Chondrocyte (in vitro differentiated cells): ENCODE measurements around the gene SMARCC1. TPM values are rescaled to one million over a fixed set of nuclear protein-coding genes. Genes with fewer than 3 reads are reported as not detected.
A peak's percentile ranks its signal among the peaks of the same experiment; 100 is the strongest.
"Not testable (repeated sequence)": the region's sequence is repeated elsewhere in the genome, so short reads cannot be mapped to it uniquely, and the experiment has no call there.

ENCODE experiments used
- DNase-seq: peaks from one replicate; pipeline ENCODE4 v3.0.0; 2021; ENCODE audit warnings: mixed read lengths, low spot score
- H3K27ac Mint-ChIP-seq: one replicate; pipeline ENCODE4 v1.8.0; 2021; ENCODE audit warnings: mild to moderate bottlenecking, moderate library complexity, mixed read lengths; ENCODE audit not compliant: unreplicated experiment
- H3K27me3 Mint-ChIP-seq: 2 replicates; pipeline ENCODE4 v1.8.0; 2021; ENCODE audit warnings: low read depth, mixed read lengths
- H3K36me3 Mint-ChIP-seq: 2 replicates; pipeline ENCODE4 v1.8.0; 2021; ENCODE audit warnings: low read depth, mixed read lengths
- H3K4me1 Mint-ChIP-seq: 2 replicates; pipeline ENCODE4 v1.8.0; 2021; ENCODE audit warnings: low read depth, mild to moderate bottlenecking, mixed read lengths
- H3K4me3 Mint-ChIP-seq: one replicate; pipeline ENCODE4 v1.8.0; 2021; ENCODE audit warnings: mild to moderate bottlenecking, moderate library complexity, mixed read lengths; ENCODE audit not compliant: unreplicated experiment
- H3K9me3 Mint-ChIP-seq: 2 replicates; pipeline ENCODE4 v1.8.0; 2021; ENCODE audit warnings: low read depth, mixed read lengths
- long read RNA-seq: library from polyadenylated mRNA; stranded (forward); transcript quantifications from one replicate; pipeline ENCODE4 v2.0.0, GENCODE V29; 2021
- total RNA-seq: library from RNA; stranded (reverse); gene quantifications from 3 replicates; pipeline ENCODE4 v1.2.1, GENCODE V29; 2021
- TF ChIP-seq, protein P1 (sequence below): fragments of 200-600 bp; sonication (generic); IDR thresholded peaks from 2 replicates; pipeline ENCODE4 v1.5.0; 2021; ENCODE audit warnings: antibody characterized with exemption, mild to moderate bottlenecking, moderate library complexity

The SMARCC1 gene
- 81.5 to 86.3 TPM (median 83.5 TPM) in 3 replicates for total RNA-seq
- long read RNA-seq, full-length matches to known transcripts, result 33 of 53 reads
- long read RNA-seq, partial matches to known transcripts, result 8 of 53 reads
- long read RNA-seq, other reads (novel, unspliced or antisense), result 12 of 53 reads

DNA sequence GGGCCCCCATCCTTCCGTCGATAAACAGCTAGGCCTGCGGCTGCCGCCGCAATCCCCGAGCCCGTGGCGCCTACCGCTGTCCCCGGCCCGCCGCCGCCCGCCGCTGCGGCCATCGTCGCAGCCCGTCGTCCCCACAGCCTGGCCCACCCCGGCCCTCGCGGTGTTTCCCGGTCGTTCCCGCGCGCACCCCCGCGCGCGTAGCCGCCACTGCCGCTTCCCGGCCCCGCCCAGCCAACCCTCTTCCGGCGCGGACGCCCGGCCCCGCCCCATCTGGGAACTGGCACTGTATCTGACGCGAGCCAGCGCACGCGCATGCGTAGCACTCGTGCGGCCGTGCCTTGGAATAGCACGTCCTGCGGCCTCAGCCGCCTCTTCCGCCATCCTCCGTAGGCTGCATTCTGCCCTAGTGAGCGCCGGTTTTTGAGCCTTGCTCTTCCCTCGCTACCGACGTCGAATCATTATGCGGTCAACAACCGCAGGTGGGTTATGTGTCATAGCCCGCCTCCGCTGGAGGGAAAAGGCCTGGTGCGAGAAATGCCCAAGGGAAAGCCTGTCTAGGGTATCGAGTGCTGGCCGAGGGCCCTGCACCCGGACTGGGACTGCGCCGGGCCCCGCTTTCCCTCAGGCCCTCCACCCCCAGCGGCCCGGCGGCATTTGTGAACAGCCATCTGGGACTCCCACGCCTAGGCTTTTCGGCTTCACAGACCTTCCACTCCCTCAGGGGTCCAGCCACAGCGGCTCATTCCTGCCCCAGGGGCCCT, at the start of gene SMARCC1:
SMARCC1 (minus strand) TSS at position 209 of the 761 bp plus-strand sequence; CDS start at position 113, 96 bp downstream.
- H3K27me3 Mint-ChIP-seq, result no peaks in the 10 kb centered on the region
- no peaks in the 10 kb centered on the region for H3K36me3 Mint-ChIP-seq
- TF ChIP-seq, protein P1, sequence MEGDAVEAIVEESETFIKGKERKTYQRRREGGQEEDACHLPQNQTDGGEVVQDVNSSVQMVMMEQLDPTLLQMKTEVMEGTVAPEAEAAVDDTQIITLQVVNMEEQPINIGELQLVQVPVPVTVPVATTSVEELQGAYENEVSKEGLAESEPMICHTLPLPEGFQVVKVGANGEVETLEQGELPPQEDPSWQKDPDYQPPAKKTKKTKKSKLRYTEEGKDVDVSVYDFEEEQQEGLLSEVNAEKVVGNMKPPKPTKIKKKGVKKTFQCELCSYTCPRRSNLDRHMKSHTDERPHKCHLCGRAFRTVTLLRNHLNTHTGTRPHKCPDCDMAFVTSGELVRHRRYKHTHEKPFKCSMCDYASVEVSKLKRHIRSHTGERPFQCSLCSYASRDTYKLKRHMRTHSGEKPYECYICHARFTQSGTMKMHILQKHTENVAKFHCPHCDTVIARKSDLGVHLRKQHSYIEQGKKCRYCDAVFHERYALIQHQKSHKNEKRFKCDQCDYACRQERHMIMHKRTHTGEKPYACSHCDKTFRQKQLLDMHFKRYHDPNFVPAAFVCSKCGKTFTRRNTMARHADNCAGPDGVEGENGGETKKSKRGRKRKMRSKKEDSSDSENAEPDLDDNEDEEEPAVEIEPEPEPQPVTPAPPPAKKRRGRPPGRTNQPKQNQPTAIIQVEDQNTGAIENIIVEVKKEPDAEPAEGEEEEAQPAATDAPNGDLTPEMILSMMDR, result peak; percentile 30
- H3K4me3 Mint-ChIP-seq, result peak within 1 kb of the TSS; percentile 94
- peak; percentile 98 for DNase-seq
- peak within 1 kb of the TSS; percentile 98 for H3K27ac Mint-ChIP-seq
- H3K9me3 Mint-ChIP-seq, result no peaks in the 10 kb centered on the region
- H3K4me1 Mint-ChIP-seq, result peaks cover 25% of the 10 kb centered on the region

DNA sequence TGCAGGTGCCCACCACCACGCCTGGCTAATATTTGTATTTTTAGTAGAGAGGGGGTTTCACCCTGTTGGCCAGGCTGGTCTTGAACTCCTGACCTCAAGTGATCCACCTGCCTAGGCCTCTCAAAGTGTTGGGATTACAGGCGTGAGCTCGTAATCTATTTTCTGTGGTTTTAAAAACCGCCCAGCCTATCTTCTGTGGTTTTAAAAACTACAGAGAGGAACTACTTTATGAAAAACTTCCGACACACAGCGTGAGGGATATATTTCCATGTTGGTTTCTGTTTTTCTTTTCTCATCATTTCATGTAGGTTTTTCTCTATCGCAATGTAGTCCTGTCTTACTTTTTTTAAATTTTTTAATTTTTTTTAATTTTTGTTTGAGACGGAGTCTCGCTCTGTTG, 47.8 kb upstream of the SMARCC1 start:
- peaks cover 30% of the 10 kb centered on the region for H3K4me1 Mint-ChIP-seq
- H3K27ac Mint-ChIP-seq, H3K9me3 Mint-ChIP-seq, H3K4me3 Mint-ChIP-seq, DNase-seq, H3K27me3 Mint-ChIP-seq: not testable (repeated sequence)
- H3K36me3 Mint-ChIP-seq, result peaks cover 28% of the 10 kb centered on the region

DNA sequence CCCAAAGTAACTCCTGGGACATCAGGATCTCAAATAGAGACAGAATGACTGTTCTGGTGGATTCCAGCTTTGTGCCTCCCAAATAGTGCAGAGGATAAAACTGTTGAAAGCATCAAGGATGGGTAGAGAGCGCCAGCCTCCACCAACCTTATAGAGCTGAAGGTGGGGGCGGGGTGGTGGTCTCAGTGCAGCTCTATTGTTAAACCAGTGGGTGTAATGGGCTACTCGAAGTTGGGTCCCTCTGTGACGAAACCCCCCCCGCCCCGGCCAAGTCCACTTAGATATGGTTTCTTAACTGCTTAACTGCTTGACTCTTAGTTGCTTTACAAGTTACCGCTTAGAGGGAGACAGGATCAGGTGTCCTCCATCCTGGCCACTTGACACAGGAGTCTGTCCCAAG, 43.9 kb upstream of the SMARCC1 start:
- H3K27ac Mint-ChIP-seq, result peak overlapping the region; percentile 87
- TF ChIP-seq, protein P1, result no peak

DNA sequence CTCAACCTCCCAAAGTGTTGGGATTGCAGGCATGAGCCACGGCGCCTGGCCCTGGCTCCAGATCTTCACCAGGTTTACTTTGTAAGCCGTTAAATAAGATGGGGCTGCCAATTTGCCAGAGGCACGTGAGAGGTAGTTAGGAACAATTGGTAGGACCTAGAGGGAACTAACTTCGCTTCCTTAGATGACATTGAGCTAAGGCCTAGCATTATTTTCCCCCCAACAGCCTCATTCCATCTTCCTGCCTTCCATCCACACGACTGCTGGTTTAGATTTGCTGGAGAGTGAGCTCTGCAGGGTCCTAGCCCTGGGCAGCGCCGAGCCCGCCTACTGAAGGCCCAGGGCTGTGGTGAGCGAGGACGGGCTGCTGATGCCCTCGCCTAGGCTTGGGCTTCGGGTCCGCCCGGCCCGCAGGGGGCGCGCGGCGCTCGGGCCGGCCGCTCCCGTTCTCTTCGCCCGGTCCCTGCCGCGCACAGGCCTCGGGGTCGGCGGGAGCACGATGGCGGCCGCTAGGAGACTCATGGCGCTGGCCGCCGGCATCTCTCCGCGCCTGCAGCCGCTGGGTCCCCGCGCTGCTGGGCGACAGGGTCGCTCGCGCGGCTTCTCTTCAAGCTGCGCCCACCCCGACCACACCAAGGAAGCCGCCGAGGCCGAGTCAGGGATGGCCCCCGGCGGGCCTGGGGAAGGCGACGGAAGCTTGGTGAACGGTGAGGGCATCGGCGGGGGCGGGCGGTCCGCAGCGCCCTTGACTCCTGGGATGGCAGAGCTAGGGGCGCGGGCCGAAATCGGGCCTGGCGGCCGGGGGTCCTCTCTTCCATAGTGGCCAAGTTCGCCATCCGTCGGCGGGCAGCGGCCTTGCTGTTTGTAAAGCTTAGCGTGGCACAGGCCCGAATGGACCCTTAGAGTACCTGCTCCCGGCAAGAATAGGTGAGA, 43.1 kb upstream of the SMARCC1 start:
- Mint-ChIP-seq H3K27ac (peak overlapping the region; percentile 90), H3K9me3 (no peaks in the 10 kb centered on the region)
- TF ChIP-seq, protein P1, result peak; percentile 93

More for the DNA sequence above, 43.9 kb upstream of the SMARCC1 start:
- H3K36me3 Mint-ChIP-seq, result peaks cover 13% of the 10 kb centered on the region
- peaks cover 25% of the 10 kb centered on the region for H3K4me1 Mint-ChIP-seq
- H3K4me3 Mint-ChIP-seq, result peak overlapping the region; percentile 87
- no peaks in the 10 kb centered on the region for H3K9me3 Mint-ChIP-seq
- DNase-seq, result no peak
- H3K27me3 Mint-ChIP-seq, result no peaks in the 10 kb centered on the region

DNA sequence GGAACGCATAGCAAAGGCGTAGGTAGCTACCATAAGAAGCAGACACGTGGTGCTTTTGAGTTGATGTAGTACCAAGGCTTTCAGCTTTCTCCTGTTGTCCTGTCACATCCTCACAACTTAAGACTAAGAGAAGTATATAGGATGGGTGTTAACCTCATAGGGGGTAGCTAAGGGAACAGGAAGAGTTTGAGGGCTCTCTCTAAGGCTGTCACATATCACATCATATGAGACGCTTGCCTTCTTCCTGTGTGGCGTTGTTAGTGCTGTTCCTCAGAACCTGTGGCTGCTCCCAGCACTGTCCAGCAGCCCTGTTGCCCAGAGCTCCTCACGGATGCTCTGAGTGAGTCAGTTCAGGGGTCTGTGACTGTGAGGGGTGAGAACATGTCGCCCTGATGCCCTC, 35.9 kb upstream of the SMARCC1 start:
- no peaks in the 10 kb centered on the region for H3K9me3 Mint-ChIP-seq
- peaks cover 3% of the 10 kb centered on the region for H3K4me1 Mint-ChIP-seq
- TF ChIP-seq, protein P1, result no peak
- no peak overlapping the region for H3K4me3 Mint-ChIP-seq
- no peak overlapping the region for H3K27ac Mint-ChIP-seq
- DNase-seq, result no peak
- H3K36me3 Mint-ChIP-seq, result peaks cover 12% of the 10 kb centered on the region
- no peaks in the 10 kb centered on the region for H3K27me3 Mint-ChIP-seq

More for the DNA sequence above, 43.1 kb upstream of the SMARCC1 start:
- DNase-seq, result no peak
- peak overlapping the region; percentile 87 for H3K4me3 Mint-ChIP-seq
- H3K36me3 Mint-ChIP-seq, result peaks cover 14% of the 10 kb centered on the region
- H3K27me3 Mint-ChIP-seq, result no peaks in the 10 kb centered on the region
- peaks cover 25% of the 10 kb centered on the region for H3K4me1 Mint-ChIP-seq
